NCI-H2171 (cell line): ENCODE measurements around the gene RALGPS1.
A peak's percentile ranks its signal among the peaks of the same experiment; 100 is the strongest.

Experiments
- DNase-seq: peaks from one replicate; lab custom pipeline; 2025; lab: John Stamatoyannopoulos, UW

The RALGPS1 gene

DNA sequence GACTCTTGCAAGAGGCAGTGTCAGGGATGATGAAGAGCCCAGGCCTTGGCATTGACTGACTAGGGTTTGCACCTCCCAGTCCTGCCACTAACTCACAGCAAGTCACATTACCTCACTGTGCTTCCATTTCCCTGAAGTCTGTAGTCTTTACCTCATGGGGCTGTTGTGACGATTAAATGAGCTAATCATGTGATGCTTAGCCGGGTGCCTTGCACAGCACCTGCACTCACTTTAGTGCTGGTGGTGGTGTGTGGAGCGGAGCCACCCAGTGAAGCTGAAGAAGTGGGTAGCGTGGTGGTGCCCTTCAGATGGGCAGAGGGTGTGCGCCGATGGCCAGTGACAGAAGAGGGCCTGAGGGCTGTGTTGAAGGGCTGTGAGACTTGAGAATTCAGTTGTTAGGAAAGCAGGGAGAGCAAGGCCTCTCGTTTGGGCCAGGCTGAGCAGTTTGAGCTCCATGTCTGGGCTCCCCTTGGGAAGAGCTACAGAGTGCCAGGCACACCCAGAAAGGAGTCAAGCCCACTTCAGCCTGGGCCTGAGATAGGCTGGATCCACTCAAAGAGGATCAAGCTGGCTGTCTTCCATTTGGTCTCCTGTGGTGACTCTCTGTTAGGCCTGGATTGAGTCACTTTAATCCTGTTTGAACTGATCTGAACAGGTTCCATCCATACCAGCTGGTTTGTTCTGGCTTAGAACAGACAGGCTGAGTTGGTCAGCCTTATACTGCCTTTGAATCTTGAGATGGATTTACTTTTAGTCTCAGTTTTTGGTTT lies 42.5 kb downstream of the RALGPS1 start:
- no peak for DNase-seq

- no peak for DNase-seq
Observed at GRCh38 chr9:126957687-126958053, 43.1 kb downstream of the RALGPS1 start.

DNA sequence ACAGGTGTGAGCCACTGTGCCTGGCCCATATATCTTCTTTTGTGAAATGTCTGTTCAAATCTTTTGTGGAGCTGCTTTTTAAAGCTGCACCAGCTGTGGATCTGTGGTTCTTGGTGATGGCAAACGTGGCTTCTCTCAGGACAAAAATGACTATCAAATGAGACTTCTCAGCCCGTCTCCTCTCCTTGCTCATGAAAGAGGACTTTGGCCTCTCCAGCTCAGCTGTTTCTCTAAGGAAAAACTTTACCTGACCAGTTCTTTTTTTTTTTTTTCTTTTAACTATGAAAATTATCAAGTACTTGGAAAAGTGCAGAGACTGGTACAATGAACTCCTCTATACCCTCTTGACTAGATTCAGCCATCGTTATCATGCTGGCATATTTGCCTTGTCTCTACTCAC lies 44.8 kb downstream of the RALGPS1 start:
- DNase-seq = no peak

GRCh38 chr9:126959917-126960316 lies 45.3 kb downstream of the RALGPS1 start:
- DNase-seq = no peak

DNA sequence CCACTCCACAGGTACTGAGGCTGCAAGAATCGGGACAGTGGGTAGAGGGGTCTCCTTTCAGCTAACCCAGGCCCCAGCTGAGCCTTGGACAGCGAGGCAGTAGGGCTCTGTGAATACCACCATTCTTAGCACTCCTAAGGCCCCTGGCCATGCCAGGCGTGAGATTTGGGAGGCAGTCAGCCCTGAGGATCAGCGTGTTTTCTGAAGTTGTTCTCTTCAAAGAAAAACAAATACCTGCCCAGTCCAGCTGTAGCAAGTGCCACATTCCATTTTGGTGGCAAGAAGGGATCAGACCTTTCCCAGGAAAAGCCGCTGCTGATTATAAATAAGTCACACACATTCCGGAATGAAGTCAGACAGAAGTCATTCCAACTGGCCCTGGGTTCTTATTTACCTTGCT lies 47.8 kb downstream of the RALGPS1 start:
- DNase-seq = no peak

- DNase-seq = no peak
Observed at GRCh38 chr9:126965077-126965476, 50.5 kb downstream of the RALGPS1 start.

GRCh38 chr9:126965541-126966428 lies 51.2 kb downstream of the RALGPS1 start:
- peak; percentile 21 for DNase-seq

- no peak for DNase-seq
Observed at GRCh38 chr9:126971261-126971660, 56.7 kb downstream of the RALGPS1 start.

DNA sequence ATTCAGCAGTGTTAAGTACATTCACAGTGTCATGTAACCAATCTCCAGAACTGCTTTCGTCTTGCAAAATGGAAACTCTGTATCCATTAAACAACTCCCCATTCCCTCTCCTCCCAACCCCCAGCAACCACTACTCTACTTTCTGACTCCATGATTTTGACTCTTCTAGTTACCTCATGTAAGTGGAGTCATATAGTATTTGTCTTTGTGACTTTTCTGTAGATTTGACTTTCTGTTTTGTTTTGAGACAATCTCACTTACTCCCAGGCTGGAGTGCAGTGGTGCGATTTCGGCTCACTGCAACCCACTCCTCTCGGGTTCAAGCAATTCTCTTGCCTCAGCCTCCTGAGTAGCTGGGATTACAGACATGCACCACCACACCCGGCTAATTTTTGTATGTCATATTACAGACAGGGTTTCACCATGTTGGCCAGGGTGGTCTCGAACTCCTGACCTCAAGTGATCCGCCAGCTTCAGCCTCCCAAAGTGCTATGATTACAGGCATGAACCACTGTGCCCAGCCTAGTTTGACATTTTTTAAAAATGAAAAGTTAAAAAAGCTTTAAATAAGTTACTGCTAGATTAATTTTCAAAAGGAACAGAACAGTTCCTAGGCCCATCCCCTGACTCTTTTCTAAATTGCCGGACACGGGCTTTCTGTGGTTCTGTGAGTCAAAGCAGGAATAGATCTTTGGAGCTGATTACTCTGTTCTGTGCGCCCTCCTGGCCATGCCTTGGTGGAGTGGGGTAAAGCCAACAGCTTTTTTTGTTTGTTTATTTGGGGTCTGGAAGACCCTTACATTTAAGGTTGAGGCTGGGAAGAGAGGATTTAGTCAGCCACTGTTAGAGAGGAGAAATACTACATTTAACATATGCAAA lies 59.3 kb downstream of the RALGPS1 start:
- DNase-seq = no peak

DNA sequence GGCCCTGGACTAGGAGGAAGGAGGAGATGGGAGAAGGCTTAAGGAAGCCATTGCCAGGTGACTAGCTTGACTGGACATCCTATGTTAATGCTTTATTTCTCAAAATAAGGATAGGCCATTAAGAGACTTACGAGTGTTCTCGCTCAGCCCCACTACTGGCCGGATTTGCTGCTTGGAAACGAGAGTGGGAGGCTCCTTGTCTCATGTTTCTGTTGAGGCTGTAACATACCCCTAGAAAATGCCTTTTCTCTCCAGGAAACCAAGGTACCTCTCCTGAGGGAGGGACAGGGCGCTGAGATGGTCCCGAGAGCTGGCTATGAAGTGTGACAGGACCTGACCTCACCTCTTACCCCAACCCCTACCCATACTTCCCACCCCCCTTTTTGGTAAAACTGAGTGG lies 60.0 kb downstream of the RALGPS1 start:
- DNase-seq = no peak

- DNase-seq = no peak
Observed at GRCh38 chr9:126975327-126976220, 61.0 kb downstream of the RALGPS1 start.

- peak; percentile 74 for DNase-seq
Observed at GRCh38 chr9:126979461-126979860, 64.9 kb downstream of the RALGPS1 start.

GRCh38 chr9:126980231-126980630 lies 65.6 kb downstream of the RALGPS1 start:
- DNase-seq = no peak

DNA sequence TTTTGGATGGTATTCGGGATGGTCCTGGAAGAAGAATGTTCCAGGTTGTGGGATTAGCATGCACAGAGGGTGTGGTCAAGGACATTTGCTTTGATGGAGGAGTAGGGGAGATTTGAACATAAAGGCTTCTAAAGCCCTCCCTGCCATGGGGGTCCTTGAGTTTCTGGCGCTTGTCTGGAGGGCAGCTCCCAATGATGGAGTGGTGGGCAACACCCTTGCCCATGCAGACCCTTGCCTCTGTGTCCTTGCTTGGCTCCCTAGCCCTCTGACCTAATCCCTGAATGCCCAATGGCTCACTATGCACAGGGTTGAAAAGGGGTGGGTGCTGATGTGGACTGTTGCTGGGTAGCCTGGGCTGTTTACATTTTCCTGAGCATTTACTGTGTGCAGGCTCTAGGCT lies 66.6 kb downstream of the RALGPS1 start:
- no peak for DNase-seq

GRCh38 chr9:126982215-126983002 lies 67.8 kb downstream of the RALGPS1 start:
- no peak for DNase-seq

DNA sequence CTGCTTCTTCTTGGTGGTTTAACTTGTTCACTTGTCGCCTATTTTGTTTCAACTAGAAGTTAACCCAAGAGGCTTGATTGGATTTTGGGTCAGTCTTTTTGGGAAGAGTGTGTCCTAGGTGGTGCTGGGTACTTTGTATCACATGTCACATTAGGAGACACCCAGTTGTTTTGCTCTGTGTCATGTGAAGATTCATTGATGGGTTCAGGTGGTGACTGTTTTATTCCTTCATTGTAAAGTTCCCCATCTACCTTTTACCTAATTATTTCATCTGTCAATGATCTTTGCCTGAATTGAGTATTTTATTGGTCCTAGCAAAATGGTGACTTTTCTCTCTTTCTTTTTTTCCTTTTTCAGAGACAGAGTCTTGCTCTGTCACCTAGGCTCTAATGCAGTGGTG lies 69.2 kb downstream of the RALGPS1 start:
- DNase-seq = no peak

GRCh38 chr9:126984969-126985368 lies 70.4 kb downstream of the RALGPS1 start:
- no peak for DNase-seq

GRCh38 chr9:126985870-126986498 lies 71.4 kb downstream of the RALGPS1 start:
- DNase-seq = no peak

GRCh38 chr9:126986506-126986951 lies 71.9 kb downstream of the RALGPS1 start:
- no peak for DNase-seq

- no peak for DNase-seq
Observed at GRCh38 chr9:126988857-126989256, 74.3 kb downstream of the RALGPS1 start.
